AG09309 (cell line): ENCODE data around the gene CNNM3.

Experiments used
- DNase-seq: peaks from one replicate; pipeline ENCODE4 v3.0.0-alpha.2; 2010; ENCODE audit warnings: low read depth
- H3K4me3 ChIP-seq: 2 replicates; pipeline ENCODE4 v1.5.1; 2011; ENCODE audit warnings: mild to moderate bottlenecking, low read depth, low read length, moderate library complexity; ENCODE audit not compliant: control insufficient read depth
- CTCF ChIP-seq: IDR thresholded peaks from 2 replicates; pipeline ENCODE4 v1.5.1; 2011; ENCODE audit warnings: mild to moderate bottlenecking, low read depth, low read length, inconsistent platforms; ENCODE audit not compliant: insufficient read depth, control insufficient read depth; ENCODE audit errors: missing control alignments

Gene CNNM3

GRCh38 chr2:96839293-96839874 lies 23.3 kb downstream of the CNNM3 start:
- no peak for TF ChIP-seq CTCF
- no peak for DNase-seq
- no peak overlapping the region for H3K4me3 ChIP-seq

GRCh38 chr2:96839875-96840850 lies 24.1 kb downstream of the CNNM3 start:
- no peak for TF ChIP-seq CTCF
- H3K4me3 ChIP-seq, result no peak overlapping the region

GRCh38 chr2:96841701-96842495 lies 25.8 kb downstream of the CNNM3 start:
- TF ChIP-seq CTCF, result no peak
- H3K4me3 ChIP-seq, result no peak overlapping the region

More at GRCh38 chr2:96839875-96840850, 24.1 kb downstream of the CNNM3 start:
- no peak for DNase-seq

GRCh38 chr2:96842600-96842999 lies 26.5 kb downstream of the CNNM3 start:
- TF ChIP-seq CTCF, result no peak
- H3K4me3 ChIP-seq, result no peak overlapping the region
- DNase-seq, result no peak

More at GRCh38 chr2:96841701-96842495, 25.8 kb downstream of the CNNM3 start:
- no peak for DNase-seq

GRCh38 chr2:96843538-96844268 lies 27.6 kb downstream of the CNNM3 start, which contains the start of gene ANKRD23:
ANKRD23 (minus strand) TSS chr2:96844021; CDS start chr2:96843992, 29 bp downstream.
- no peak for DNase-seq
- H3K4me3 ChIP-seq, result no peak within 1 kb of the TSS
- TF ChIP-seq CTCF, result no peak
